K562 (cell line): Measurements from ENCODE around the gene SLC20A1. TPM values are rescaled to one million over a fixed set of nuclear protein-coding genes. Genes with fewer than 3 reads are reported as not detected.

Source experiments
- AFF1 ChIP-seq, 2 experiments: fragments of 450-650 bp; IDR thresholded peaks; 2 replicates each; pipeline ENCODE4 v1.6.1; 2018; ENCODE audit warnings: mild to moderate bottlenecking in 2 of 2, low read depth in 1 of 2; ENCODE audit not compliant: partially characterized antibody in 2 of 2
- EHMT2 ChIP-seq: fragments of 450-650 bp; IDR thresholded peaks from 2 replicates; pipeline ENCODE4 v1.6.1; 2018; ENCODE audit warnings: antibody characterized with exemption
- MTA2 ChIP-seq: fragments of 450-650 bp; IDR thresholded peaks from 2 replicates; pipeline ENCODE4 v1.6.1; 2016; ENCODE audit warnings: low read depth
- NCOA4 ChIP-seq: fragments of 450-650 bp; IDR thresholded peaks from 2 replicates; pipeline ENCODE4 v1.6.1; 2018; ENCODE audit warnings: mild to moderate bottlenecking; ENCODE audit not compliant: partially characterized antibody
- NELFE ChIP-seq: IDR thresholded peaks from 2 replicates; pipeline ENCODE4 v1.6.1; 2011; ENCODE audit warnings: mild to moderate bottlenecking; ENCODE audit not compliant: insufficient read depth, insufficient read length
- RB1 ChIP-seq: fragments of 450-650 bp; IDR thresholded peaks from 2 replicates; pipeline ENCODE4 v1.6.1; 2017; ENCODE audit warnings: low read depth, mild to moderate bottlenecking
- RBM15 ChIP-seq: fragments of 200-400 bp; formaldehyde crosslinking; IDR thresholded peaks from 2 replicates; pipeline ENCODE4 v1.6.1; 2018; ENCODE audit warnings: mild to moderate bottlenecking, low read length, moderate library complexity; ENCODE audit not compliant: insufficient read depth
- REST ChIP-seq, 2 experiments: fragments of 450-650 bp; formaldehyde crosslinking in 1 of 2; IDR thresholded peaks; 2 replicates each; pipeline versions ENCODE4 v1.4.0 to v1.6.1; 2014 to 2020; ENCODE audit warnings: mild to moderate bottlenecking in 2 of 2, borderline replicate concordance in 1 of 2, low read depth in 1 of 2
- SNAPC5 ChIP-seq: fragments of 250-450 bp; sonication (Bioruptor Pico); IDR thresholded peaks from 2 replicates; pipeline ENCODE4 v1.8.0; 2021; ENCODE audit warnings: moderate library complexity, mild to moderate bottlenecking, inconsistent platforms
- TSC22D4 ChIP-seq: fragments of 450-650 bp; IDR thresholded peaks from 2 replicates; pipeline ENCODE4 v1.6.1; 2016; ENCODE audit warnings: missing genetic modification characterization, missing biosample characterization, control low read depth
- U2AF2 ChIP-seq: fragments of 200-400 bp; formaldehyde crosslinking; optimal IDR thresholded peaks from 2 replicates; pipeline ENCODE3; 2017; ENCODE audit warnings: low read depth, mild to moderate bottlenecking, low read length
- XRCC5 ChIP-seq: fragments of 200-400 bp; formaldehyde crosslinking; IDR thresholded peaks from 2 replicates; pipeline ENCODE4 v1.6.1; 2017; ENCODE audit warnings: low read depth, mild to moderate bottlenecking, low read length
- ZNF146 ChIP-seq: IDR thresholded peaks from one replicate; pipeline ENCODE4 v1.6.1; 2018; ENCODE audit warnings: missing compliant biosample characterization; ENCODE audit not compliant: unreplicated experiment
- ZNF584 ChIP-seq: fragments of 200-800 bp; sonication (Bioruptor generic); IDR thresholded peaks from 2 replicates; pipeline ENCODE4 v1.6.1; 2016; ENCODE audit warnings: low read depth, mild to moderate bottlenecking, missing genetic modification characterization, missing compliant biosample characterization
- ZNF785 ChIP-seq: fragments of 250-450 bp; sonication (Bioruptor Pico); IDR thresholded peaks from 2 replicates; pipeline ENCODE4 v1.4.0; 2020; ENCODE audit warnings: mild to moderate bottlenecking
- polyA plus RNA-seq, 8 experiments: library from polyadenylated mRNA; depleted of rRNA in 4 of 8; stranded (reverse) in 5 of 8; unstranded in 3 of 8; fragments of >200 nt; fragmentation: Nextera tagmentation in 2 of 8; fragmentation: Illumina TruSeq in 1 of 8; extraction: Ambion mirVana in 2 of 8; extraction: Trizol in 1 of 8; gene quantifications; 2 replicates each; pipeline versions ENCODE4 v1.2.1 to v1.2.3, GENCODE V29; 2011 to 2014; ENCODE audit warnings: inconsistent platforms in 1 of 8, missing spikeins in 1 of 8
- total RNA-seq, 7 experiments: library from RNA; depleted of rRNA in 6 of 7; stranded (reverse); fragments of >200 nt in 6 of 7; fragmentation: Illumina TruSeq in 2 of 7; extraction: Trizol in 2 of 7; gene quantifications; 2 replicates each; pipeline versions ENCODE4 v1.2.1 to v1.2.3, GENCODE V29; 2011 to 2021; ENCODE audit warnings: low replicate concordance in 1 of 7

Gene SLC20A1
- total and polyA plus RNA-seq, 9 of the 15 experiments (the other 6 are each of a cell fraction or from before 2014, with no cell fraction given): 53.8 to 150 (median 74.7) TPM

GRCh38 chr2:112683550-112684414, 38.0 kb downstream of the SLC20A1 start (continued):
- TF ChIP-seq REST (IDR thresholded peaks at IDR 0.05; ENCODE audit: borderline replicate concordance) (peak; percentile 12; the same call in 1 of the 2 replicates), REST (CRISPR knock-in tag; IDR thresholded peaks at IDR 0.05; ENCODE audit: low read depth) (no peak), RBM15 (no peak), AFF1 (IDR thresholded peaks at IDR 0.05; ENCODE audit: low read depth in 1 of 2, partially characterized antibody in 2 of 2) (no peak), ZNF584 (CRISPR knock-in tag) (0 out of 2 replicates have a peak, but pooled peaks have one; percentile 16), ZNF146 (no peak), TSC22D4 (no peak), ZNF785 (CRISPR knock-in tag) (no peak), MTA2 (peak; percentile 90), U2AF2 (no peak), EHMT2 (no peak), SNAPC5 (CRISPR knock-in tag) (no peak), RB1 (peak; percentile 94), NELFE (no peak), NCOA4 (no peak), XRCC5 (no peak)
